ENCODE results near the gene DICER1. TPM values are rescaled to one million over a fixed set of nuclear protein-coding genes. Genes with fewer than 3 reads are reported as not detected.
"Not testable (repeated sequence)": the region's sequence is repeated elsewhere in the genome, so short reads cannot be mapped to it uniquely, and the experiment has no call there.

The DICER1 gene
- total RNA-seq (10 to 100 TPM; 19.8 to 38.8 (median 27.5) TPM), polyA plus RNA-seq (1 to 10 TPM; 4.9 to 8.3 TPM)
- long read RNA-seq, donor 1, partial matches to known transcripts: 2 of 7 reads
- long read RNA-seq, donor 1, other reads (novel, unspliced or antisense): 5 of 7 reads
- long read RNA-seq, donor 2, full-length matches to known transcripts: 1 of 11 reads
- long read RNA-seq, donor 2, partial matches to known transcripts: 5 of 11 reads
- long read RNA-seq, donor 2, other reads (novel, unspliced or antisense): 5 of 11 reads
- long read RNA-seq, donor 3, partial matches to known transcripts: 6 of 16 reads
- long read RNA-seq, donor 3, other reads (novel, unspliced or antisense): 10 of 16 reads

GRCh38 chr14:95157327-95158189, at the start of gene DICER1:
Gene DICER1, minus strand, starts transcription at chr14:95157529. Its CDS starts 24,071 bp downstream, at chr14:95133458.
- Histone ChIP-seq H3K36me3 (no peaks in the 10 kb centered on the region), H3K9me3 (no peaks in the 10 kb centered on the region), H3K27me3 (no peaks in the 10 kb centered on the region), H3K4me3 (peak within 1 kb of the TSS; percentile 39 to 93 (median 86)), H3K4me1 (peaks cover 4 to 50% (median 37%) of the 10 kb centered on the region in 9 donors), H3K27ac (peak within 1 kb of the TSS; percentile 82 to 96 (median 94))
- DNase-seq (peak; percentile 98 to 99), ATAC-seq (peak; percentile 96 to 98 (median 98))
- no peak for TF ChIP-seq CTCF (IDR thresholded peaks at IDR 0.05)
- intact Hi-C loops (cut with DNase I): loop anchor here in 1 of 10 donors (5.0 kb wide), 1 partner anchor 35 kb away; no protein-coding TSS in a partner anchor
- WGBS, 2 donors: 0 to 1% methylated on average over 73 to 77 of the region's 77 CpGs

GRCh38 chr14:95206534-95206933, 49.2 kb upstream of the DICER1 start:
- TF ChIP-seq CTCF (IDR thresholded peaks at IDR 0.05): no peak
- 93 to 97% methylated on average over 2 of the region's 2 CpGs for WGBS, 2 donors

GRCh38 chr14:95204705-95205104, 47.4 kb upstream of the DICER1 start:
- peaks cover 0 to 50% (median 7%) of the 10 kb centered on the region in 9 donors for H3K36me3 ChIP-seq
- no peak overlapping the region for H3K27ac ChIP-seq
- no peak for TF ChIP-seq CTCF (IDR thresholded peaks at IDR 0.05)
- H3K4me3 ChIP-seq: no peak overlapping the region
- ATAC-seq (no peak), DNase-seq (no peak)
- H3K4me1 ChIP-seq: peaks cover 0 to 6% (median 0%) of the 10 kb centered on the region in 9 donors
- peaks cover 0 to 34% (median 4%) of the 10 kb centered on the region in 11 donors for H3K9me3 ChIP-seq
- H3K27me3 ChIP-seq: peaks cover 0 to 31% (median 8%) of the 10 kb centered on the region in 7 donors
- intact Hi-C loops (cut with DNase I): no loop called here
- 87 to 88% methylated on average over 2 of the region's 2 CpGs for WGBS, 2 donors

More at GRCh38 chr14:95206534-95206933, 49.2 kb upstream of the DICER1 start:
- DNase-seq: no peak
- Histone ChIP-seq H3K27me3 (peaks cover 0 to 33% (median 8%) of the 10 kb centered on the region in 7 donors), H3K27ac (no peak overlapping the region), H3K36me3 (peaks cover 0 to 52% (median 7%) of the 10 kb centered on the region in 9 donors), H3K4me1 (no peaks in the 10 kb centered on the region), H3K9me3 (peaks cover 0 to 34% (median 4%) of the 10 kb centered on the region in 11 donors), H3K4me3 (no peak overlapping the region)
- ATAC-seq: no peak
- intact Hi-C loops (cut with DNase I): no loop called here

GRCh38 chr14:95201745-95202144, 44.4 kb upstream of the DICER1 start:
- DNase-seq; ATAC-seq; intact Hi-C loops (cut with DNase I); H3K27ac ChIP-seq; H3K4me1 ChIP-seq; H3K4me3 ChIP-seq: not testable (repeated sequence)
- H3K9me3 ChIP-seq: peaks cover 0 to 34% (median 4%) of the 10 kb centered on the region in 11 donors
- peaks cover 0 to 53% (median 24%) of the 10 kb centered on the region in 7 donors for H3K27me3 ChIP-seq
- peaks cover 0 to 36% (median 7%) of the 10 kb centered on the region in 9 donors for H3K36me3 ChIP-seq
- 96 to 98% methylated on average over 2 of the region's 2 CpGs for WGBS, 2 donors
